Stimulated activated CD8-positive, alpha-beta memory T cell treated with anti-CD3 and anti-CD28 coated beads, Interleukin-12 subunit alpha, Interleukin-12 subunit beta, amount 100 ng/mL, for 24 hours (primary cell): ENCODE results near the gene PCDHB3.
"Not testable (repeated sequence)": the region's sequence is repeated elsewhere in the genome, so short reads cannot be mapped to it uniquely, and the experiment has no call there.

ENCODE experiments used
- DNase-seq: peaks from one replicate; pipeline ENCODE4 v3.0.0-alpha.2; 2020; ENCODE audit errors: extremely low read depth

Gene PCDHB3

DNA sequence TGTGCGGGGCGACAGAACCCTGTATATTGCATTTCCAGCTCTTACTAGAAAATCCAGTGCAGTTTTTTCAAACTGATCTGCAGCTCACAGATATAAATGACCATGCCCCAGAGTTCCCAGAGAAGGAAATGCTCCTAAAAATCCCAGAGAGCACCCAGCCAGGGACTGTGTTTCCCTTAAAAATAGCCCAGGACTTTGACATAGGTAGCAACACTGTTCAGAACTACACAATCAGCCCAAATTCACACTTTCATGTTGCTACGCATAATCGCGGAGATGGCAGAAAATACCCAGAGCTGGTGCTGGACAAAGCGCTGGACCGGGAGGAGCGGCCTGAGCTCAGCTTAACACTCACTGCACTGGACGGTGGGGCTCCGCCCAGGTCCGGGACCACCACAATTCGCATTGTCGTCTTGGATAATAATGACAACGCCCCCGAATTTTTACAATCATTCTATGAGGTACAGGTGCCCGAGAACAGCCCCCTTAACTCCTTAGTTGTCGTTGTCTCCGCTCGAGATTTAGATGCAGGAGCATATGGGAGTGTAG, 35.5 kb downstream of the PCDHB3 start:
- DNase-seq = no peak

DNA sequence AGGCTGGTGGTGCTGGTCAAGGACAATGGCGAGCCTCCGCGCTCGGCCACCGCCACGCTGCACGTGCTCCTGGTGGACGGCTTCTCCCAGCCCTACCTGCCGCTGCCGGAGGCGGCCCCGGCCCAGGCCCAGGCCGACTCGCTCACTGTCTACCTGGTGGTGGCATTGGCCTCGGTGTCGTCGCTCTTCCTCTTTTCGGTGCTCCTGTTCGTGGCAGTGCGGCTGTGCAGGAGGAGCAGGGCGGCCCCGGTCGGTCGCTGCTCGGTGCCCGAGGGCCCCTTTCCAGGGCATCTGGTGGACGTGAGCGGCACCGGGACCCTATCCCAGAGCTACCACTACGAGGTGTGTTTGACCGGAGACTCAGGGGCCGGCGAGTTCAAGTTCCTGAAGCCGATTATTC, 37.1 kb downstream of the PCDHB3 start:
- DNase-seq = not testable (repeated sequence)

DNA sequence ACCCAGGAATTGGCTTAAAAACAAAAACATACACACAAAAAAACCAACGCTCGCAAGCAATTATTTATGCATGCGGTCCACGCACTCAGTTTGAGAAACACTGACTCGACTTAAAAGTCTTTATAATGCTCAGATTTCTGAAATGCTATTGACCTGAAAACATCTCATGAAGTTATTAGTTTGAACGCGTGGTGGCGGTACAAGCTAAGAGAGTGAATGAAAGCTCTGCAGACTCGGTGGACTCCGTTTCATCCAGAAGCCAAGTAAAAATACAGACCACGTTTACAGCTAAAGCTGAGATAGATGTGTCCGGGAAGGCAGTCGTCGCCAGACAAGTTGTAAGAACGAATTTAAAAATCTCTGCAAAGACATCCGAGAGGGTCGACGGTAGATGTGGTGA, 49.5 kb downstream of the PCDHB3 start, which contains the start of gene PCDHB6:
Gene PCDHB6 (plus strand): TSS at position 246 of the 400 bp plus-strand sequence. CDS start 201 bp downstream, outside the sequence.
- DNase-seq = no peak

DNA sequence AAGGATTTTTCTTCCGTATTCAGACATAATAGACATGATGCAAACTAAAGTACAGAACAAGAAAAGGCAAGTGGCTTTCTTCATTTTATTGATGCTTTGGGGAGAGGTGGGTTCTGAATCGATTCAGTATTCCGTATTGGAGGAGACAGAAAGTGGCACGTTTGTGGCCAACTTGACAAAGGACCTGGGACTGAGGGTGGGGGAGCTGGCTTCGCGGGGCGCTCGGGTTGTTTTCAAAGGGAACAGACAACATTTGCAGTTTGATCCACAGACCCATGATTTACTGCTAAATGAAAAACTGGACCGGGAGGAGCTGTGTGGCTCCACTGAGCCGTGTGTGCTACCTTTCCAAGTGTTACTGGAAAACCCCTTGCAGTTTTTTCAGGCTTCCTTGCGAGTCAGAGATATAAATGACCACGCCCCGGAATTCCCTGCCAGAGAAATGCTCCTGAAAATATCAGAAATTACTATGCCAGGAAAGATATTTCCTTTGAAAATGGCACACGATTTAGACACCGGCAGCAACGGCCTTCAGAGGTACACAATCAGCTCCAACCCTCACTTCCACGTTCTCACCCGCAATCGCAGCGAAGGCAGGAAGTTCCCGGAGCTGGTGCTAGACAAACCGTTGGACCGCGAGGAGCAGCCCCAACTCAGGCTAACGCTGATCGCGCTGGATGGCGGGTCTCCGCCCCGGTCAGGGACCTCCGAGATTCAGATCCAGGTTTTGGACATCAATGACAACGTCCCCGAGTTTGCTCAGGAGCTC, 50.1 kb downstream of the PCDHB3 start:
- DNase-seq = no peak

DNA sequence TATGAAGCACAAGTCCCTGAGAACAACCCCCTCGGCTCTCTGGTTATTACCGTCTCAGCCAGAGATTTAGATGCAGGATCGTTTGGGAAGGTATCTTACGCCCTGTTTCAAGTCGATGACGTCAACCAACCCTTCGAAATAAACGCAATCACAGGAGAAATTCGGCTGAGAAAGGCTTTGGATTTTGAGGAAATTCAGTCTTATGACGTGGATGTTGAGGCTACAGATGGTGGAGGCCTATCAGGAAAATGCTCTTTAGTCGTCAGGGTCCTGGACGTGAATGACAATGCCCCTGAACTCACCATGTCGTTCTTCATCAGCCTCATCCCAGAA, 50.7 kb downstream of the PCDHB3 start:
- no peak for DNase-seq

DNA sequence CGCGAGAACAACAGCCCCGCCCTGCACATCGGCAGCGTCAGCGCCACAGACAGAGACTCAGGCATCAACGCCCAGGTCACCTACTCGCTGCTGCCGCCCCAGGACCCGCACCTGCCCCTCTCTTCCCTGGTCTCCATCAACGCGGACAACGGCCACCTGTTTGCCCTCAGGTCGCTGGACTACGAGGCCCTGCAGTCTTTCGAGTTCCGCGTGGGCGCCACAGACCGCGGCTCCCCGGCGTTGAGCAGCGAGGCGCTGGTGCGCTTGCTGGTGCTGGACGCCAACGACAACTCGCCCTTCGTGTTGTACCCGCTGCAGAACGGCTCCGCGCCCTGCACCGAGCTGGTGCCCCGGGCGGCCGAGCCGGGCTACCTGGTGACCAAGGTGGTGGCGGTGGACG, 51.4 kb downstream of the PCDHB3 start:
- not testable (repeated sequence) for DNase-seq

DNA sequence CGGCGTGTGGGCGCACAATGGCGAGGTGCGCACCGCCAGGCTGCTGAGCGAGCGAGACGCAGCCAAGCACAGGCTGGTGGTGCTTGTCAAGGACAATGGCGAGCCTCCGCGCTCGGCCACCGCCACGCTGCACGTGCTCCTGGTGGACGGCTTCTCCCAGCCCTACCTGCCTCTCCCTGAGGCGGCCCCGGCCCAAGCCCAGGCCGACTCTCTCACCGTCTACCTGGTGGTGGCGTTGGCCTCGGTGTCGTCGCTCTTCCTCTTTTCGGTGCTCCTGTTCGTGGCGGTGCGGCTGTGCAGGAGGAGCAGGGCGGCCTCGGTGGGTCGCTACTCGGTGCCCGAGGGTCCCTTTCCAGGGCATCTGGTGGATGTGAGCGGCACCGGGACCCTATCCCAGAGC, 51.8 kb downstream of the PCDHB3 start:
- not testable (repeated sequence) for DNase-seq
